SK-N-SH (cell line): ENCODE results near the gene RAB30.

Experiments
- CTCF ChIP-seq: fragments of 200-600 bp; sonication (generic); IDR thresholded peaks from 2 replicates; pipeline ENCODE4 v1.6.1; 2017; ENCODE audit warnings: antibody characterized with exemption, mild to moderate bottlenecking, moderate library complexity
- IRF3 ChIP-seq: fragments of 150-350 bp; IDR thresholded peaks from 2 replicates; pipeline ENCODE4 v1.6.1; 2016; ENCODE audit warnings: mild to moderate bottlenecking, low read depth, low read length
- JUND ChIP-seq: IDR thresholded peaks from 2 replicates; pipeline ENCODE4 v1.4.0; 2012
- POLR2AphosphoS5 ChIP-seq: IDR thresholded peaks from 2 replicates; pipeline ENCODE4 v1.6.1; 2012; ENCODE audit warnings: low read depth, low read length
- RAD21 ChIP-seq: IDR thresholded peaks from 2 replicates; pipeline ENCODE4 v1.6.1; 2012; ENCODE audit warnings: mild to moderate bottlenecking, low read length
- RFX5 ChIP-seq: IDR thresholded peaks from 2 replicates; pipeline ENCODE4 v1.6.1; 2012; ENCODE audit warnings: mild to moderate bottlenecking, improper control_type of control experiment, low read length

DNA sequence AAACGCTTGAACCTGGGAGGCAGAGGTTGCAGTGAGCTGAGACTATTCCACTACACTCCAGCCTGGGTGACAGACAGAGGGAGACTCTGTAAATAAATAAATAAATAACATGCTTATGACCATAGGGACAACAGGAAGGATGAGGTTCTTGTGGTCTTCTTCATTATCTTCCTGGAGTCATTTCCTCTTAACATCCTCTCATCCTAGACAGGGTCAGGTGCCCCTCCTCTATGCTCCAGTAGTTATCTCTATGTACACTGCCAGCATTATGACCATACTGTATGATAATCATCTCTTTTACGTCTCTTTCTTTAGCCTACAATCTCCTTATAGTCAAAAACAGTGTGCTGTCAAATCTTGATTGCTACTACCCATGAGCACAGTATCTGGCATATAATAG lies 17.7 kb downstream of the RAB30 start:
- TF ChIP-seq JUND (no peak), IRF3 (no peak), CTCF (no peak), POLR2AphosphoS5 (no peak), RFX5 (no peak), RAD21 (no peak)
